ENCODE results near the gene ACTR1B.

GRCh38 chr2:97704989-97705388 is 41.1 kb upstream of the ACTR1B start:
- no peak for TF ChIP-seq CTCF (IDR thresholded peaks at IDR 0.05; ENCODE audit: low read length)
- TF ChIP-seq EZH2 (IDR thresholded peaks at IDR 0.05; ENCODE audit: borderline replicate concordance, low read length): no peak
